ENCODE data around the gene KRT76.

Gene KRT76

GRCh38 chr12:52757449-52758176 lies 19.5 kb downstream of the KRT76 start:
- TF ChIP-seq MAX (IDR thresholded peaks at IDR 0.05) (no peak), ZBTB7A (IDR thresholded peaks at IDR 0.05; ENCODE audit: low read depth) (no peak), EGR1 (IDR thresholded peaks at IDR 0.05) (no peak), CEBPB (IDR thresholded peaks at IDR 0.05) (no peak)

GRCh38 chr12:52756281-52756960 lies 20.7 kb downstream of the KRT76 start:
- TF ChIP-seq TCF12 (IDR thresholded peaks at IDR 0.05; ENCODE audit: low read depth) = no peak
- TF ChIP-seq YY1 (IDR thresholded peaks at IDR 0.05; ENCODE audit: low read depth) = no peak
- TF ChIP-seq EP300 (IDR thresholded peaks at IDR 0.05; ENCODE audit: borderline replicate concordance) = no peak
- TF ChIP-seq CEBPB (IDR thresholded peaks at IDR 0.05) = no peak
- TF ChIP-seq TEAD4 (IDR thresholded peaks at IDR 0.05) = no peak
- no peak for TF ChIP-seq REST (IDR thresholded peaks at IDR 0.05; ENCODE audit: low read depth)
- no peak for TF ChIP-seq CREB1 (IDR thresholded peaks at IDR 0.05; ENCODE audit: low read depth)
- TF ChIP-seq MAX (IDR thresholded peaks at IDR 0.05) = no peak
- TF ChIP-seq RAD21 (IDR thresholded peaks at IDR 0.05; ENCODE audit: low read depth) = no peak
- no peak for TF ChIP-seq TAF1 (IDR thresholded peaks at IDR 0.05; ENCODE audit: low read depth)
- TF ChIP-seq EGR1 (IDR thresholded peaks at IDR 0.05) = no peak
- no peak for TF ChIP-seq NFIC (IDR thresholded peaks at IDR 0.05)
- no peak for TF ChIP-seq FOXM1 (IDR thresholded peaks at IDR 0.05; ENCODE audit: borderline replicate concordance, low read depth)
- TF ChIP-seq ZBTB7A (IDR thresholded peaks at IDR 0.05; ENCODE audit: low read depth) = no peak
- TF ChIP-seq USF1 (IDR thresholded peaks at IDR 0.05) = no peak

GRCh38 chr12:52755533-52755932 lies 21.6 kb downstream of the KRT76 start:
- TF ChIP-seq NFIC (IDR thresholded peaks at IDR 0.05) (no peak), CREB1 (IDR thresholded peaks at IDR 0.05; ENCODE audit: low read depth) (no peak), EGR1 (IDR thresholded peaks at IDR 0.05) (no peak), RAD21 (IDR thresholded peaks at IDR 0.05; ENCODE audit: low read depth) (no peak), USF1 (IDR thresholded peaks at IDR 0.05) (no peak), EP300 (IDR thresholded peaks at IDR 0.05; ENCODE audit: borderline replicate concordance) (no peak), MAX (IDR thresholded peaks at IDR 0.05) (no peak), TEAD4 (IDR thresholded peaks at IDR 0.05) (no peak)

GRCh38 chr12:52754135-52754534 lies 23.0 kb downstream of the KRT76 start:
- TF ChIP-seq TCF12 (IDR thresholded peaks at IDR 0.05; ENCODE audit: low read depth) (no peak), USF1 (IDR thresholded peaks at IDR 0.05) (no peak), RAD21 (IDR thresholded peaks at IDR 0.05; ENCODE audit: low read depth) (no peak), ZBTB7A (IDR thresholded peaks at IDR 0.05; ENCODE audit: low read depth) (no peak), TAF1 (IDR thresholded peaks at IDR 0.05; ENCODE audit: low read depth) (no peak), NFIC (IDR thresholded peaks at IDR 0.05) (no peak), CEBPB (IDR thresholded peaks at IDR 0.05) (no peak), TEAD4 (IDR thresholded peaks at IDR 0.05) (no peak), FOXM1 (IDR thresholded peaks at IDR 0.05; ENCODE audit: borderline replicate concordance, low read depth) (no peak), REST (IDR thresholded peaks at IDR 0.05; ENCODE audit: low read depth) (no peak), MAX (IDR thresholded peaks at IDR 0.05) (no peak), EP300 (IDR thresholded peaks at IDR 0.05; ENCODE audit: borderline replicate concordance) (no peak), YY1 (IDR thresholded peaks at IDR 0.05; ENCODE audit: low read depth) (no peak), EGR1 (IDR thresholded peaks at IDR 0.05) (no peak), CREB1 (IDR thresholded peaks at IDR 0.05; ENCODE audit: low read depth) (no peak)

GRCh38 chr12:52753283-52753682 lies 23.9 kb downstream of the KRT76 start:
- no peak for TF ChIP-seq ZBTB7A (IDR thresholded peaks at IDR 0.05; ENCODE audit: low read depth)
- TF ChIP-seq USF1 (IDR thresholded peaks at IDR 0.05) = no peak
- TF ChIP-seq TEAD4 (IDR thresholded peaks at IDR 0.05) = no peak
- no peak for TF ChIP-seq MAX (IDR thresholded peaks at IDR 0.05)
- no peak for TF ChIP-seq FOXM1 (IDR thresholded peaks at IDR 0.05; ENCODE audit: borderline replicate concordance, low read depth)
- TF ChIP-seq CREB1 (IDR thresholded peaks at IDR 0.05; ENCODE audit: low read depth) = no peak
- no peak for TF ChIP-seq TCF12 (IDR thresholded peaks at IDR 0.05; ENCODE audit: low read depth)
- no peak for TF ChIP-seq TAF1 (IDR thresholded peaks at IDR 0.05; ENCODE audit: low read depth)
